Activated naive CD4-positive, alpha-beta T cell treated with anti-CD3 and anti-CD28 coated beads for 36 hours (primary cell): ENCODE measurements around the gene CHMP1A. TPM values are rescaled to one million over a fixed set of nuclear protein-coding genes. Genes with fewer than 3 reads are reported as not detected.
"Not testable (repeated sequence)": the region's sequence is repeated elsewhere in the genome, so short reads cannot be mapped to it uniquely, and the experiment has no call there.

Experiments used
- CTCF ChIA-PET: fragments of 350-600 bp; sonication (Branson Sonifier 250); formaldehyde crosslinking; loops from one replicate; lab custom pipeline; 2021; ENCODE audit warnings: antibody characterized with exemption; lab: Charles Lee
- DNase-seq: peaks from one replicate; pipeline ENCODE4 v3.0.0-alpha.2; 2020
- H3K27ac Mint-ChIP-seq: one replicate; pipeline ENCODE4 v1.8.0; 2021; ENCODE audit warnings: mild to moderate bottlenecking, mixed read lengths
- H3K27me3 Mint-ChIP-seq: one replicate; pipeline ENCODE4 v1.8.0; 2021; ENCODE audit warnings: low read depth, mixed read lengths
- H3K36me3 Mint-ChIP-seq: one replicate; pipeline ENCODE4 v1.8.0; 2021; ENCODE audit warnings: low read depth, mixed read lengths
- H3K4me1 Mint-ChIP-seq: one replicate; pipeline ENCODE4 v1.8.0; 2021; ENCODE audit warnings: low read depth, mixed read lengths
- H3K4me3 Mint-ChIP-seq: one replicate; pipeline ENCODE4 v1.8.0; 2021; ENCODE audit warnings: mild to moderate bottlenecking, moderate library complexity, mixed read lengths
- H3K9me3 Mint-ChIP-seq: one replicate; pipeline ENCODE4 v1.8.0; 2021; ENCODE audit warnings: mixed read lengths
- intact Hi-C: fragments of 100-400 bp; cut with micrococcal nuclease; formaldehyde crosslinking; loops from one replicate; pipeline ENCODE4 v1.15.1; 2023
- total RNA-seq, 2 experiments: library from RNA; stranded (reverse); gene quantifications; one replicate each; pipeline ENCODE4 v1.2.3, GENCODE V29; 2021

Gene CHMP1A
- total RNA-seq, 2 experiments from 2014 or later, result 46.8 to 48.4 TPM

DNA sequence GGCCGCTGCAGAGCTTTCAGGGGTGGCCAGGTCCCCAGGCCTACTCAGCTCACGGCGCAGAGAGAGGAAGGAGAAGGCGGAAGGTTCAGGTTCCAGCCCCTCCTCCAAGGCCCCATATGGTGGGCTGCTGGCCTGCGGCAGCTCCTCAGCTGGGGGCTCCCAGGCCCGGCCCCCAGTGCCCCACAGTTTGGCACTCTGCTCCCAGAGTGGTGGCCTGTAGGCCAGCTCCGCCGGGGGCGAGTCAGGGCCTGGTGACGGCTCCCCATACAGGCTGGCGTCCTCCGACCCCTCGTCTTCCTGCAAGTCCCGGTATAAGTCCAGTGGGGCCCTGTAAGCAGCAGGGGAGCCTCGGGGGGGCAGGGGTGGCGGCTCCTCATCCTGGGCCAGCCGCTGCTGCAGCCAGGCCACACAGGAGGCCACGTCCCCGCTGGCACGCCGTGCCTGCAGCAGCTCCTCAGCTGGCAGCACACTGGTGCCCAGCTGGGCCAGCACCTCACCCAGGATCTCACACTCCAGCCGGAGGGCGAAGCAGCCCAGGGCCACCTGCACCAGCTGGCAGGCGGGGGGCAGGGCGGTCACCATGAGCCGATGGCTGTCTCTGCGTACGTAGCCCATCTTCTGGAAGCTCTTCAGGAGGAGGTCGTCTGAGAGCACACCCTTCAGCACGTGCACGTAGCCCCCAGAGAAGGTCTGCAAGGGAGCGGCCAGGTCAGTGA, 40.3 kb upstream of the CHMP1A start:
- Mint-ChIP-seq H3K27me3 (no peaks in the 10 kb centered on the region), H3K9me3 (no peaks in the 10 kb centered on the region), H3K4me1 (peaks cover 19% of the 10 kb centered on the region), H3K36me3 (peaks cover 6% of the 10 kb centered on the region), H3K27ac (no peak overlapping the region), H3K4me3 (no peak overlapping the region)
- no peak for DNase-seq
- intact Hi-C loops, result no loop called here
- CTCF ChIA-PET, result interaction anchor here (0.6 to 3.2 kb wide), 6 partner anchors 9 to 122 kb away, joined by 3 to 13 read pairs (median 4); partner anchors contain the start of gene CPNE7

DNA sequence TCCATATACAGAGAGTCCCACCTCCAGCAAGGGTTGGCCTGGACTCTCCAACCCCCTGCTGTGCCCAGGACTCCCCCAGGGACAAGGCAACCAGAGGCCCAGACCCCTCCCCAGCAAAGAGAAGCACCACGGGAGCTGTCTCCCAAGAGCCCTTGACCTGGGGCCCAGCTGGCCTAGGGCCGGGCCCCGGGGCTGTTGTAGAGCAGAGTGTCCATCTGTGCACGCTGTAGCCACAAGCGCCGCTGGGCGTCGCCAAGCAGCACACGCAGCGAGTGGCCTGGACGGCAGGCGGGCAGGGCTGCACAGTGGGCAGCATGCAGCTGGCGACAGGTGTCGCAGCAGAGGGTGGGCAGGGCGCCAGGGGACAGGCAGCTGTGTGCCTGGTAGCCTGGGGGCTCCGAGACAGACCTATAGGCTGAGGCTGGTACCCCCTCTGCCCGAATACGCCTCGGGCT, 39.7 kb upstream of the CHMP1A start:
- peaks cover 6% of the 10 kb centered on the region for H3K36me3 Mint-ChIP-seq
- CTCF ChIA-PET, result interaction anchor here (1.3 kb wide), 1 partner anchor 9 kb away, joined by 6 read pairs; no protein-coding TSS in a partner anchor

GRCh38 chr16:89696670-89697128, 39.2 kb upstream of the CHMP1A start:
- intact Hi-C loops, result no loop called here
- Mint-ChIP-seq H3K27ac (no peak overlapping the region), H3K36me3 (peaks cover 8% of the 10 kb centered on the region), H3K4me3 (no peak overlapping the region), H3K4me1 (peaks cover 12% of the 10 kb centered on the region), H3K9me3 (no peaks in the 10 kb centered on the region), H3K27me3 (no peaks in the 10 kb centered on the region)
- CTCF ChIA-PET, result interaction anchor here (1.3 to 1.7 kb wide), 2 partner anchors 9 to 10 kb away, joined by 4 to 6 read pairs; no protein-coding TSS in a partner anchor
- no peak for DNase-seq

More for the DNA sequence above, 39.7 kb upstream of the CHMP1A start:
- no peak for DNase-seq
- intact Hi-C loops, result no loop called here
- Mint-ChIP-seq H3K9me3 (no peaks in the 10 kb centered on the region), H3K4me1 (peaks cover 14% of the 10 kb centered on the region), H3K4me3 (no peak overlapping the region), H3K27me3 (no peaks in the 10 kb centered on the region), H3K27ac (no peak overlapping the region)

- H3K4me3 Mint-ChIP-seq, result no peak overlapping the region
- no peak overlapping the region for H3K27ac Mint-ChIP-seq
- H3K9me3 Mint-ChIP-seq, result no peaks in the 10 kb centered on the region
- peaks cover 13% of the 10 kb centered on the region for H3K36me3 Mint-ChIP-seq
- no peaks in the 10 kb centered on the region for H3K27me3 Mint-ChIP-seq
- intact Hi-C loops, result no loop called here
- no peak for DNase-seq
- CTCF ChIA-PET, result interaction anchor here (1.7 kb wide), 1 partner anchor 10 kb away, joined by 4 read pairs; no protein-coding TSS in a partner anchor
- H3K4me1 Mint-ChIP-seq, result peaks cover 12% of the 10 kb centered on the region
Observed at GRCh38 chr16:89695875-89696669, 38.6 kb upstream of the CHMP1A start.

- no peaks in the 10 kb centered on the region for H3K9me3 Mint-ChIP-seq
- no peaks in the 10 kb centered on the region for H3K27me3 Mint-ChIP-seq
- H3K27ac Mint-ChIP-seq, result no peak overlapping the region
- peaks cover 9% of the 10 kb centered on the region for H3K4me1 Mint-ChIP-seq
- no peak for DNase-seq
- intact Hi-C loops, result no loop called here
- peaks cover 15% of the 10 kb centered on the region for H3K36me3 Mint-ChIP-seq
- no peak overlapping the region for H3K4me3 Mint-ChIP-seq
- CTCF ChIA-PET, result interaction anchor here (0.6 to 1.7 kb wide), 2 partner anchors 11 to 222 kb away, joined by 4 read pairs; no protein-coding TSS in a partner anchor
Observed at GRCh38 chr16:89695086-89695874, 37.8 kb upstream of the CHMP1A start.

DNA sequence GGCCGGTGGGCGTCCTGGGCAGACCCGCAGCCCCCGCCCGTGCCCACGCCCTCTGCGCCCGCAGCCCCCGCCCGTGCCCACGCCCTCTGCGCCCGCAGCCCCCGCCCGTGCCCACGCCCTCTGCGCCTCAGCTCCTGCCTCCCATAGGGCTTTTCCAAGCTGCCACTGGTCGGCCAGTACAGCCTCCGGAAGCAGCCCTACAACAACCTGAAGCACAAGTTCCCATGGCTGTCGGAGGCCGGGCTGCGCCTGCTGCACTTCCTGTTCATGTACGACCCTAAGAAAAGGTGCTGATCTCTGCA, 37.2 kb upstream of the CHMP1A start:
- CTCF ChIA-PET, result interaction anchor here (0.6 kb wide), 1 partner anchor 222 kb away, joined by 4 read pairs; no protein-coding TSS in a partner anchor
- H3K9me3 Mint-ChIP-seq, DNase-seq, intact Hi-C loops, H3K27ac Mint-ChIP-seq, H3K4me1 Mint-ChIP-seq, H3K27me3 Mint-ChIP-seq, H3K4me3 Mint-ChIP-seq: not testable (repeated sequence)
- H3K36me3 Mint-ChIP-seq, result peaks cover 19% of the 10 kb centered on the region

DNA sequence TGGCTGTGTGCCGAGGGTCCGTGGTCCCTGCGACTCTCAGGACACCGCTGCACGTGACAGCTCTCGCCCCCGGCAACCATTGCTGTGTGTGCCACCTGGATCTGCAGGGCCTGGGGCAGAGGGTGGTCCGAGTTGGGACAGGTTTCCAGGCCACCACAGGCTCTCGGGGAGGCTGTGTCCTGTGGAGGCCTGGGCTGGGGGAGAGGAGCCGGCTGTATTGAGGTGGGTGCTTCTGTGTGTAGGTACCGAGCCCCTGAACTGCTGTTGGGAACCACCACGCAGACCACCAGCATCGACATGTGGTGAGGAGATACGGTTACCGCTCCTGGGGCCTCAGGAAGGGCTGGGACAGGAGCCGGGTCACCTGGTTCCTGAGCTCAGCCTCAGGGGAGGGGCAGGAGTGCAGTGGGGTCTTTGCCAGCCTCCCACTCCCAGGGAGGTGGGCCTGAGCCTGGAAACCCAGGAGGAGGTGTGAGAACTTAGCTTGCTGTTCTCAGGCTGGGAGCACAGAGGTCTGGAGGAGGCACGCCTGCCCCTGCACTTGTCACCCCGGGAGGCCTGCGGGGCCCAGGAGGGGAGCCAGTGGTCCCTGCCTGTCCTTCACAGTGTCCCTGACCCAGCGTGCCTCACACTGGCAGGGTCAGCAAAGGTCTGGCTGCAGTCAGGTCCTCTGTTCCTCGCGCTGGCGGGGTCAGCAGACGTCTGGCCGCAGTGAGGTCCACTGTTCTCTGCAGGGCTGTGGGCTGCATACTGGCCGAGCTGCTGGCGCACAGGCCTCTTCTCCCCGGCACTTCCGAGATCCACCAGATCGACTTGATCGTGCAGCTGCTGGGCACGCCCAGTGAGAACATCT, 36.6 kb upstream of the CHMP1A start:
- Mint-ChIP-seq H3K27me3 (no peaks in the 10 kb centered on the region), H3K4me1 (peaks cover 3% of the 10 kb centered on the region), H3K4me3 (no peak overlapping the region), H3K27ac (no peak overlapping the region), H3K36me3 (peaks cover 19% of the 10 kb centered on the region), H3K9me3 (no peaks in the 10 kb centered on the region)
- no peak for DNase-seq
- CTCF ChIA-PET, result interaction anchor here (0.6 kb wide), 1 partner anchor 223 kb away, joined by 4 read pairs; no protein-coding TSS in a partner anchor
- intact Hi-C loops, result no loop called here

DNA sequence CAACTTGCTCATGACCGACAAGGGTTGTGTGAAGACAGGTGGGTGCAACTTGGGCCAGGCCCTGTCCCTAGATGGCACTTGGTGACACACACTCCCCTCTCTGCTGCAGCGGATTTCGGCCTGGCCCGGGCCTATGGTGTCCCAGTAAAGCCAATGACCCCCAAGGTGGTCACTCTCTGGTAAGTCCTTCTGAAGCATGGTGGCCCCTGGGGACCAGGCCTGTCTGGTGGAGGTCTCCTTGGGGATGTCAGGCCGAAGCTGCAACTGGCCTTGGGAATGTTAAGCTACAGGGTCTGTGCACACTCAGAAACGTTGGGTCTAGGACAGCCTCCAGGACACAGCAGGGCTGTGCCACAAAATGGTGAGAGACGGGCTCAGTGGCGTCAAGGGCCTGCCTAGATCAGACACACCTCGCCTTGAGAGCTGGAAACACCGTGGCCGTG, 35.8 kb upstream of the CHMP1A start:
- CTCF ChIA-PET, result no interaction called here
- Mint-ChIP-seq H3K9me3 (no peaks in the 10 kb centered on the region), H3K4me1 (peaks cover 6% of the 10 kb centered on the region), H3K27me3 (no peaks in the 10 kb centered on the region), H3K4me3 (no peak overlapping the region), H3K36me3 (peaks cover 20% of the 10 kb centered on the region), H3K27ac (no peak overlapping the region)
- intact Hi-C loops, result no loop called here
- DNase-seq, result no peak

DNA sequence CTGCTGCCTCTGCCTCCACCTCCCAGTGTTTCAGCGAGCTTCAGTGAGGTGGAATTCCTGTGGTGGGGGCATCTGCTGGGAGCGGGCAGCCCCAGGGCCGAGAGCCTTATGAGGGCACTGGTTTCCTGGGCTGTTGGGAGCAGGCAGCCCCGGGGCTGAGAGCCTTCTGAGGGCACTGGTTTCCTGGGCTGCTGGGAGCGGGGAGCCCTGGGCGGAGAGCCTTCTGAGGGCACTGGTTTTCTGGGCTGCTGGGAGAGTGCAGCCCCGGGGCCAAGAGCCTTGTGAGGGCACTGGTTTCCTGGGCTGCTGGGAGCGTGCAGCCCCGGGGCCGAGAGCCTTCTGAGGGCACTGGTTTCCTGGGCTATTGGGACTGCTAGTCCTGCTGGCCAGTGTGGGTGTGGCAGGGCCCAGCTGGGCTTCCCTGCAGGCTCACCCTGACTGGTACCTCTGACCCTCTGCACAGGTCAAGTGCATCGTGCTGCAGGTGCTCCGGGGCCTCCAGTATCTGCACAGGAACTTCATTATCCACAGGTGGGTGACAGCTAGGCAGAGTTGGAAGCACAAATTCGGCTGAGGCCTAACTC, 34.6 kb upstream of the CHMP1A start:
- H3K4me1 Mint-ChIP-seq, result peaks cover 15% of the 10 kb centered on the region
- H3K9me3 Mint-ChIP-seq, result no peaks in the 10 kb centered on the region
- DNase-seq, result no peak
- no peaks in the 10 kb centered on the region for H3K27me3 Mint-ChIP-seq
- CTCF ChIA-PET, result interaction anchor here (0.7 kb wide), 1 partner anchor 47 kb away, joined by 3 read pairs; no protein-coding TSS in a partner anchor
- no peak overlapping the region for H3K4me3 Mint-ChIP-seq
- no peak overlapping the region for H3K27ac Mint-ChIP-seq
- peaks cover 25% of the 10 kb centered on the region for H3K36me3 Mint-ChIP-seq
- intact Hi-C loops, result no loop called here

- peaks cover 15% of the 10 kb centered on the region for H3K4me1 Mint-ChIP-seq
- CTCF ChIA-PET, result interaction anchor here (0.7 kb wide), 1 partner anchor 47 kb away, joined by 3 read pairs; no protein-coding TSS in a partner anchor
- H3K9me3 Mint-ChIP-seq, result no peaks in the 10 kb centered on the region
- DNase-seq, result no peak
- H3K27ac Mint-ChIP-seq, result no peak overlapping the region
- no peaks in the 10 kb centered on the region for H3K27me3 Mint-ChIP-seq
- intact Hi-C loops, result no loop called here
- peaks cover 27% of the 10 kb centered on the region for H3K36me3 Mint-ChIP-seq
- no peak overlapping the region for H3K4me3 Mint-ChIP-seq
Observed at GRCh38 chr16:89691231-89691985, 33.9 kb upstream of the CHMP1A start.
